Retina (tissue), 1 donor: Measurements from ENCODE around the gene GALNT8.
"Not testable (repeated sequence)": the region's sequence is repeated elsewhere in the genome, so short reads cannot be mapped to it uniquely, and the experiment has no call there.

Source experiments
- DNase-seq: peaks from one replicate; pipeline ENCODE4 v3.0.0-alpha.2; 2016

The GALNT8 gene

GRCh38 chr12:4719821-4720636 lies at the start of gene GALNT8:
Gene GALNT8 (plus strand): TSS chr12:4720400. CDS start chr12:4720678, 278 bp downstream.
- DNase-seq, result no peak

- DNase-seq, result no peak
Measured at GRCh38 chr12:4679711-4680110, 40.5 kb upstream of the GALNT8 start.

GRCh38 chr12:4681732-4682131 lies 38.5 kb upstream of the GALNT8 start:
- DNase-seq, result no peak

GRCh38 chr12:4685317-4685716 lies 34.9 kb upstream of the GALNT8 start:
- no peak for DNase-seq

GRCh38 chr12:4690760-4691159 lies 29.4 kb upstream of the GALNT8 start:
- DNase-seq, result no peak

GRCh38 chr12:4700621-4701026 lies 19.6 kb upstream of the GALNT8 start:
- DNase-seq, result no peak

GRCh38 chr12:4701395-4702190 lies 18.6 kb upstream of the GALNT8 start:
- no peak for DNase-seq

- DNase-seq, result no peak
Measured at GRCh38 chr12:4703676-4704075, 16.5 kb upstream of the GALNT8 start.

GRCh38 chr12:4705824-4706223 lies 14.4 kb upstream of the GALNT8 start:
- DNase-seq, result no peak

GRCh38 chr12:4707306-4707705 lies 12.9 kb upstream of the GALNT8 start:
- DNase-seq, result no peak

- DNase-seq, result no peak
Measured at GRCh38 chr12:4710113-4710512, 10.1 kb upstream of the GALNT8 start.

GRCh38 chr12:4714879-4715278 lies 5.3 kb upstream of the GALNT8 start:
- no peak for DNase-seq

- no peak for DNase-seq
Measured at GRCh38 chr12:4717806-4718205, 2.4 kb upstream of the GALNT8 start.

GRCh38 chr12:4720637-4720995 lies 416 bp downstream of the GALNT8 start:
- DNase-seq, result no peak

- DNase-seq, result not testable (repeated sequence)
Measured at GRCh38 chr12:4721587-4721986, 1.4 kb downstream of the GALNT8 start.

- DNase-seq, result no peak
Measured at GRCh38 chr12:4723226-4723625, 3.0 kb downstream of the GALNT8 start.

GRCh38 chr12:4725057-4725456 lies 4.9 kb downstream of the GALNT8 start:
- DNase-seq, result no peak

GRCh38 chr12:4734625-4735340 lies 14.6 kb downstream of the GALNT8 start:
- DNase-seq, result no peak

- DNase-seq, result no peak
Measured at GRCh38 chr12:4736091-4736490, 15.9 kb downstream of the GALNT8 start.

- DNase-seq, result no peak
Measured at GRCh38 chr12:4738541-4738940, 18.3 kb downstream of the GALNT8 start.

GRCh38 chr12:4742416-4742970 lies 22.3 kb downstream of the GALNT8 start:
- no peak for DNase-seq

GRCh38 chr12:4743046-4743445 lies 22.8 kb downstream of the GALNT8 start:
- DNase-seq, result no peak

- no peak for DNase-seq
Measured at GRCh38 chr12:4744709-4745108, 24.5 kb downstream of the GALNT8 start.
